GM23338 (cell line): ENCODE data around the gene LASP1NB.

Source experiments
- ATAC-seq: fragments of 200-7000 bp; cut with Tn5 transposase; 3 replicates; pipeline ENCODE4 v1.9.1; 2020
- DNase-seq: peaks from one replicate; pipeline ENCODE4 v3.0.0-alpha.2; 2015; ENCODE audit warnings: low spot score
- H2AFZ ChIP-seq: fragments of 200-600 bp; sonication (generic); 2 replicates; pipeline ENCODE4 v1.8.0; 2016; ENCODE audit warnings: antibody characterized with exemption, mild to moderate bottlenecking, moderate library complexity
- H3F3A ChIP-seq: fragments of 200-600 bp; sonication (generic); replicated peaks from 2 replicates; pipeline ENCODE4 v1.8.0; 2017; ENCODE audit warnings: antibody characterized with exemption, mixed run types, low read depth
- H3K27ac ChIP-seq: fragments of 200-600 bp; sonication (generic); 2 replicates; pipeline ENCODE4 v1.6.1; 2016; ENCODE audit warnings: low read depth
- H3K27me3 ChIP-seq: fragments of 200-600 bp; sonication (generic); 2 replicates; pipeline ENCODE4 v1.8.0; 2016; ENCODE audit warnings: mild to moderate bottlenecking, mixed run types, moderate library complexity; ENCODE audit not compliant: insufficient read depth
- H3K36me3 ChIP-seq: fragments of 200-600 bp; sonication (generic); 2 replicates; pipeline ENCODE4 v1.8.0; 2016; ENCODE audit warnings: mild to moderate bottlenecking; ENCODE audit not compliant: insufficient read depth
- H3K4me1 ChIP-seq: fragments of 200-600 bp; sonication (generic); 2 replicates; pipeline ENCODE4 v1.8.0; 2016; ENCODE audit warnings: mild to moderate bottlenecking, moderate library complexity; ENCODE audit not compliant: insufficient read depth
- H3K4me2 ChIP-seq: fragments of 200-600 bp; sonication (generic); 2 replicates; pipeline ENCODE4 v1.7.1; 2017; ENCODE audit warnings: mixed run types
- H3K4me3 ChIP-seq: fragments of 200-600 bp; sonication (generic); 2 replicates; pipeline ENCODE4 v1.6.1; 2016; ENCODE audit warnings: mixed run types
- H3K79me2 ChIP-seq: fragments of 200-600 bp; sonication (generic); replicated peaks from 2 replicates; pipeline ENCODE4 v1.8.0; 2017; ENCODE audit warnings: mild to moderate bottlenecking; ENCODE audit not compliant: insufficient read depth
- H3K9me2 ChIP-seq: fragments of 200-600 bp; sonication (generic); 2 replicates; pipeline ENCODE4 v1.8.0; 2017; ENCODE audit not compliant: insufficient read depth
- H4K20me1 ChIP-seq: fragments of 200-600 bp; sonication (generic); replicated peaks from 2 replicates; pipeline ENCODE4 v1.8.0; 2017; ENCODE audit warnings: mild to moderate bottlenecking; ENCODE audit not compliant: insufficient read depth
- H3K27ac Mint-ChIP-seq: 2 replicates; pipeline ENCODE4 v1.8.0; 2020; ENCODE audit warnings: inconsistent platforms, mild to moderate bottlenecking, moderate library complexity, mixed read lengths
- H3K27me3 Mint-ChIP-seq: 3 replicates; pipeline ENCODE4 v1.8.0; 2022; ENCODE audit warnings: low read depth, mild to moderate bottlenecking, moderate library complexity, mixed read lengths, inconsistent platforms; ENCODE audit not compliant: insufficient read depth, poor library complexity
- H3K36me3 Mint-ChIP-seq: 3 replicates; pipeline ENCODE4 v1.8.0; 2021; ENCODE audit warnings: low read depth, mild to moderate bottlenecking, inconsistent platforms, moderate library complexity, mixed read lengths
- H3K4me1 Mint-ChIP-seq: 3 replicates; pipeline ENCODE4 v1.8.0; 2020; ENCODE audit warnings: mild to moderate bottlenecking, inconsistent platforms, mixed read lengths
- H3K4me3 Mint-ChIP-seq: 3 replicates; pipeline ENCODE4 v1.8.0; 2021; ENCODE audit warnings: moderate library complexity, mild to moderate bottlenecking, inconsistent platforms, mixed read lengths
- H3K9me3 Mint-ChIP-seq: 3 replicates; pipeline ENCODE4 v1.8.0; 2020; ENCODE audit warnings: moderate library complexity, mild to moderate bottlenecking, inconsistent platforms, mixed read lengths
- CREB1 ChIP-seq: fragments of 250-450 bp; sonication (Bioruptor Pico); IDR thresholded peaks from 2 replicates; pipeline ENCODE4 v1.5.0; 2020; ENCODE audit warnings: low read depth, mild to moderate bottlenecking, moderate library complexity
- EZH2 ChIP-seq: fragments of 200-600 bp; sonication (generic); IDR thresholded peaks from one replicate; pipeline ENCODE4 v1.8.0; 2017; ENCODE audit warnings: antibody characterized with exemption, mild to moderate bottlenecking, low read depth; ENCODE audit not compliant: unreplicated experiment
- EZH2phosphoT487 ChIP-seq: fragments of 200-600 bp; sonication (generic); IDR thresholded peaks from one replicate; pipeline ENCODE4 v1.8.1; 2018; ENCODE audit warnings: antibody characterized with exemption; ENCODE audit not compliant: unreplicated experiment
- JUNB ChIP-seq: IDR thresholded peaks from one replicate; pipeline ENCODE4 v1.6.1; 2016; ENCODE audit warnings: antibody characterized with exemption; ENCODE audit not compliant: unreplicated experiment
- NANOG ChIP-seq: IDR thresholded peaks from 2 replicates; pipeline ENCODE4 v1.6.1; 2016; ENCODE audit warnings: antibody characterized with exemption, borderline replicate concordance
- POLR2AphosphoS5 ChIP-seq: IDR thresholded peaks from 2 replicates; pipeline ENCODE4 v1.6.1; 2016; ENCODE audit warnings: antibody characterized with exemption, low read depth
- STAT1 ChIP-seq: IDR thresholded peaks from one replicate; pipeline ENCODE4 v1.6.1; 2016; ENCODE audit warnings: antibody characterized with exemption; ENCODE audit not compliant: unreplicated experiment
- ZNF114 ChIP-seq: fragments of 250-450 bp; sonication (Bioruptor Pico); IDR thresholded peaks from 2 replicates; pipeline ENCODE4 v1.5.0; 2020; ENCODE audit warnings: mild to moderate bottlenecking, moderate library complexity
- ZNF331 ChIP-seq: fragments of 250-450 bp; sonication (Bioruptor Pico); IDR thresholded peaks from 2 replicates; pipeline ENCODE4 v1.5.0; 2020; ENCODE audit warnings: low read depth, mild to moderate bottlenecking, moderate library complexity
- TF ChIP-seq, protein P1 (sequence below): fragments of 250-450 bp; sonication (Bioruptor Pico); IDR thresholded peaks from 2 replicates; pipeline ENCODE4 v1.5.0; 2020; ENCODE audit warnings: mild to moderate bottlenecking, moderate library complexity
- TF ChIP-seq, protein P2 (sequence below), 2 experiments: fragments of 200-600 bp in 1 of 2; sonication (generic) in 1 of 2; conservative IDR thresholded peaks; 2 replicates each; pipeline versions ENCODE4 v1.5.1 to v1.6.1; 2016 to 2017; ENCODE audit warnings: antibody characterized with exemption in 2 of 2, low read depth in 2 of 2, mild to moderate bottlenecking in 2 of 2, moderate library complexity in 1 of 2
- TF ChIP-seq, protein P3 (sequence below): IDR thresholded peaks from 2 replicates; pipeline ENCODE4 v1.6.1; 2016; ENCODE audit warnings: antibody characterized with exemption

LASP1NB gene

DNA sequence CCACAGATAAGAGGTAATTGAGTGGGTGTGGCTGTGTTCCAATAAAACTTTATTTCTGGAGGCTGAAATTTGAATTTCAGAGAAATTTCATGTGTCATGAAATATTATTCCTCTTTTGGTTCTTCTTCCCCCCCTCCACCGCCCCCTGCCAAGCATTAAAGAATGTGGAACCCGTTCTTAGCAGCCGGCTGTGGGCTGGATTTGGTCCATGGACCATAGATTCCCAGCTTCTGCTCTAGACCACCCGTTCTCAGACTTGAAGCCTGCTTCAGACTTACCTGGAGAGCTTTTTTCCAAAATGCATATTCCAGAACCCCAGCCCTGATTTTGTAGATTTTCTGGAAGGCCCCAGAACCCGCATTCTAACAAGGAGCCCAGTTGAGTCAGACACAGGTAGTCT is 15.1 kb upstream of the LASP1NB start (continued):
- TF ChIP-seq, protein P1, sequence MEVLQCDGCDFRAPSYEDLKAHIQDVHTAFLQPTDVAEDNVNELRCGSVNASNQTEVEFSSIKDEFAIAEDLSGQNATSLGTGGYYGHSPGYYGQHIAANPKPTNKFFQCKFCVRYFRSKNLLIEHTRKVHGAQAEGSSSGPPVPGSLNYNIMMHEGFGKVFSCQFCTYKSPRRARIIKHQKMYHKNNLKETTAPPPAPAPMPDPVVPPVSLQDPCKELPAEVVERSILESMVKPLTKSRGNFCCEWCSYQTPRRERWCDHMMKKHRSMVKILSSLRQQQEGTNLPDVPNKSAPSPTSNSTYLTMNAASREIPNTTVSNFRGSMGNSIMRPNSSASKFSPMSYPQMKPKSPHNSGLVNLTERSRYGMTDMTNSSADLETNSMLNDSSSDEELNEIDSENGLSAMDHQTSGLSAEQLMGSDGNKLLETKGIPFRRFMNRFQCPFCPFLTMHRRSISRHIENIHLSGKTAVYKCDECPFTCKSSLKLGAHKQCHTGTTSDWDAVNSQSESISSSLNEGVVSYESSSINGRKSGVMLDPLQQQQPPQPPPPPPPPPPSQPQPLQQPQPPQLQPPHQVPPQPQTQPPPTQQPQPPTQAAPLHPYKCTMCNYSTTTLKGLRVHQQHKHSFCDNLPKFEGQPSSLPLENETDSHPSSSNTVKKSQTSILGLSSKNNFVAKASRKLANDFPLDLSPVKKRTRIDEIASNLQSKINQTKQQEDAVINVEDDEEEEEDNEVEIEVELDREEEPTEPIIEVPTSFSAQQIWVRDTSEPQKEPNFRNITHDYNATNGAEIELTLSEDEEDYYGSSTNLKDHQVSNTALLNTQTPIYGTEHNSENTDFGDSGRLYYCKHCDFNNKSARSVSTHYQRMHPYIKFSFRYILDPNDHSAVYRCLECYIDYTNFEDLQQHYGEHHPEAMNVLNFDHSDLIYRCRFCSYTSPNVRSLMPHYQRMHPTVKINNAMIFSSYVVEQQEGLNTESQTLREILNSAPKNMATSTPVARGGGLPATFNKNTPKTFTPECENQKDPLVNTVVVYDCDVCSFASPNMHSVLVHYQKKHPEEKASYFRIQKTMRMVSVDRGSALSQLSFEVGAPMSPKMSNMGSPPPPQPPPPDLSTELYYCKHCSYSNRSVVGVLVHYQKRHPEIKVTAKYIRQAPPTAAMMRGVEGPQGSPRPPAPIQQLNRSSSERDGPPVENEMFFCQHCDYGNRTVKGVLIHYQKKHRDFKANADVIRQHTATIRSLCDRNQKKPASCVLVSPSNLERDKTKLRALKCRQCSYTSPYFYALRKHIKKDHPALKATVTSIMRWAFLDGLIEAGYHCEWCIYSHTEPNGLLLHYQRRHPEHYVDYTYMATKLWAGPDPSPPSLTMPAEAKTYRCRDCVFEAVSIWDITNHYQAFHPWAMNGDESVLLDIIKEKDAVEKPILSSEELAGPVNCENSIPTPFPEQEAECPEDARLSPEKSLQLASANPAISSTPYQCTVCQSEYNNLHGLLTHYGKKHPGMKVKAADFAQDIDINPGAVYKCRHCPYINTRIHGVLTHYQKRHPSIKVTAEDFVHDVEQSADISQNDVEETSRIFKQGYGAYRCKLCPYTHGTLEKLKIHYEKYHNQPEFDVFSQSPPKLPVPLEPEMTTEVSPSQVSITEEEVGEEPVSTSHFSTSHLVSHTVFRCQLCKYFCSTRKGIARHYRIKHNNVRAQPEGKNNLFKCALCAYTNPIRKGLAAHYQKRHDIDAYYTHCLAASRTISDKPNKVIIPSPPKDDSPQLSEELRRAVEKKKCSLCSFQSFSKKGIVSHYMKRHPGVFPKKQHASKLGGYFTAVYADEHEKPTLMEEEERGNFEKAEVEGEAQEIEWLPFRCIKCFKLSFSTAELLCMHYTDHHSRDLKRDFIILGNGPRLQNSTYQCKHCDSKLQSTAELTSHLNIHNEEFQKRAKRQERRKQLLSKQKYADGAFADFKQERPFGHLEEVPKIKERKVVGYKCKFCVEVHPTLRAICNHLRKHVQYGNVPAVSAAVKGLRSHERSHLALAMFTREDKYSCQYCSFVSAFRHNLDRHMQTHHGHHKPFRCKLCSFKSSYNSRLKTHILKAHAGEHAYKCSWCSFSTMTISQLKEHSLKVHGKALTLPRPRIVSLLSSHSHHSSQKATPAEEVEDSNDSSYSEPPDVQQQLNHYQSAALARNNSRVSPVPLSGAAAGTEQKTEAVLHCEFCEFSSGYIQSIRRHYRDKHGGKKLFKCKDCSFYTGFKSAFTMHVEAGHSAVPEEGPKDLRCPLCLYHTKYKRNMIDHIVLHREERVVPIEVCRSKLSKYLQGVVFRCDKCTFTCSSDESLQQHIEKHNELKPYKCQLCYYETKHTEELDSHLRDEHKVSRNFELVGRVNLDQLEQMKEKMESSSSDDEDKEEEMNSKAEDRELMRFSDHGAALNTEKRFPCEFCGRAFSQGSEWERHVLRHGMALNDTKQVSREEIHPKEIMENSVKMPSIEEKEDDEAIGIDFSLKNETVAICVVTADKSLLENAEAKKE = no peak
- TF ChIP-seq, protein P2, sequence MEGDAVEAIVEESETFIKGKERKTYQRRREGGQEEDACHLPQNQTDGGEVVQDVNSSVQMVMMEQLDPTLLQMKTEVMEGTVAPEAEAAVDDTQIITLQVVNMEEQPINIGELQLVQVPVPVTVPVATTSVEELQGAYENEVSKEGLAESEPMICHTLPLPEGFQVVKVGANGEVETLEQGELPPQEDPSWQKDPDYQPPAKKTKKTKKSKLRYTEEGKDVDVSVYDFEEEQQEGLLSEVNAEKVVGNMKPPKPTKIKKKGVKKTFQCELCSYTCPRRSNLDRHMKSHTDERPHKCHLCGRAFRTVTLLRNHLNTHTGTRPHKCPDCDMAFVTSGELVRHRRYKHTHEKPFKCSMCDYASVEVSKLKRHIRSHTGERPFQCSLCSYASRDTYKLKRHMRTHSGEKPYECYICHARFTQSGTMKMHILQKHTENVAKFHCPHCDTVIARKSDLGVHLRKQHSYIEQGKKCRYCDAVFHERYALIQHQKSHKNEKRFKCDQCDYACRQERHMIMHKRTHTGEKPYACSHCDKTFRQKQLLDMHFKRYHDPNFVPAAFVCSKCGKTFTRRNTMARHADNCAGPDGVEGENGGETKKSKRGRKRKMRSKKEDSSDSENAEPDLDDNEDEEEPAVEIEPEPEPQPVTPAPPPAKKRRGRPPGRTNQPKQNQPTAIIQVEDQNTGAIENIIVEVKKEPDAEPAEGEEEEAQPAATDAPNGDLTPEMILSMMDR (conservative IDR thresholded peaks at IDR 0.05; ENCODE audit: low read depth in 2 of 2) = no peak
- TF ChIP-seq ZNF114 (CRISPR knock-in tag) (no peak), ZNF331 (CRISPR knock-in tag) (no peak), JUNB (no peak), STAT1 (no peak), NANOG (no peak), POLR2AphosphoS5 (no peak)

DNA sequence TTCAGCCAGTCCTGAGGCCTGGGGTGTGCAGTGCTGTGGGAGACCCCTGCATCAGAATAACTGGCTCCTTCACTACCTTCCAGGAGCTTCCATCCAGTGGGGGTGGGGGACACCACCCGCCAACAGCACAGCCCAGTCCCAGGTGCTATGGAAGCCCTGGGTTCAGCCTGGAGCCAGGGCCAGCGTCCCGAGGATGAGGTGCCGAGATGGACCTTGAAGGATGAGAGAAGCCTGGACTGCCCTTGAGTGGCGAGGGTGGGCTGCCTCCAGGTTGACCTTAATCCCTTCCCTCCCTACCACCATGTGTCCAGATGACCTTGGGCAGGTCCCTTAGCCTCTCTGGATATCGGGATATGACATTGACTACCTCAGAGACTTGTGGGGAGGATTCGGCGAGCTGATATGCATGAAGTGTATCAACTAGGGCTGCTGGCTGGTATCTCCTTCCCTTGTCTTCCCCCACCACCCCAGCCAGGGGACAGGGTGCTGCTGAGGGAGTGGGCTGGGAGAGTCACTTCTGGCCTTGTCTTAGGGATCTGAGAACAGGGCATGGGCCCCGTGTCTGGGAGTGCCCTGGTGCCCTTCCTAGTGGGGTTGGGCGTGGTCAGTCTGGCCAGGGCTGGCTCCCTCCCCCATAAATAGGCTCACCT is 14.2 kb upstream of the LASP1NB start:
- Histone ChIP-seq H3K4me2 (no peak overlapping the region), H2AFZ (no peak overlapping the region), H3K79me2 (peaks cover 23% of the 10 kb centered on the region; the same call in 1 of the 2 replicates), H3K27ac (no peak overlapping the region), H3K4me3 (no peak overlapping the region), H3K27me3 (no peaks in the 10 kb centered on the region), H3K9me2 (no peaks in the 10 kb centered on the region), H4K20me1 (peaks cover 16% of the 10 kb centered on the region; the same call in 1 of the 2 replicates), H3F3A (0 out of 2 replicates have a peak, but pooled peaks cover 2% of the 10 kb centered on the region), H3K36me3 (no peaks in the 10 kb centered on the region; the same call in 1 of the 2 replicates), H3K4me1 (peaks cover 10% of the 10 kb centered on the region; the same call in 1 of the 2 replicates)
- Mint-ChIP-seq H3K4me1 (peaks cover 21% of the 10 kb centered on the region), H3K36me3 (peaks cover 20% of the 10 kb centered on the region), H3K4me3 (no peak overlapping the region), H3K27ac (no peak overlapping the region; the same call in 1 of the 2 replicates), H3K27me3 (peaks cover 4% of the 10 kb centered on the region), H3K9me3 (no peaks in the 10 kb centered on the region)
- no peak for ATAC-seq
- no peak for DNase-seq
- no peak for TF ChIP-seq EZH2phosphoT487
- TF ChIP-seq, protein P2 (conservative IDR thresholded peaks at IDR 0.05; ENCODE audit: low read depth in 2 of 2) = no peak
- TF ChIP-seq, protein P3, sequence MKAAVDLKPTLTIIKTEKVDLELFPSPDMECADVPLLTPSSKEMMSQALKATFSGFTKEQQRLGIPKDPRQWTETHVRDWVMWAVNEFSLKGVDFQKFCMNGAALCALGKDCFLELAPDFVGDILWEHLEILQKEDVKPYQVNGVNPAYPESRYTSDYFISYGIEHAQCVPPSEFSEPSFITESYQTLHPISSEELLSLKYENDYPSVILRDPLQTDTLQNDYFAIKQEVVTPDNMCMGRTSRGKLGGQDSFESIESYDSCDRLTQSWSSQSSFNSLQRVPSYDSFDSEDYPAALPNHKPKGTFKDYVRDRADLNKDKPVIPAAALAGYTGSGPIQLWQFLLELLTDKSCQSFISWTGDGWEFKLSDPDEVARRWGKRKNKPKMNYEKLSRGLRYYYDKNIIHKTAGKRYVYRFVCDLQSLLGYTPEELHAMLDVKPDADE = no peak
- TF ChIP-seq ZNF114 (CRISPR knock-in tag) = no peak
- no peak for TF ChIP-seq CREB1 (CRISPR knock-in tag)
- TF ChIP-seq ZNF331 (CRISPR knock-in tag) = no peak
- TF ChIP-seq JUNB = no peak
- no peak for TF ChIP-seq STAT1
- no peak for TF ChIP-seq EZH2
